Activated T-cell treated with anti-CD3 and anti-CD28 coated beads, Interleukin-2, amount 50 U/mL, for 72 hours (primary cell): Measurements from ENCODE around the gene PCCA. TPM values are rescaled to one million over a fixed set of nuclear protein-coding genes. Genes with fewer than 3 reads are reported as not detected.

Experiments
- ATAC-seq, 2 donors: fragments of 150-1000 bp; cut with Tn5 transposase; replicated peaks in 1 of 2; 2 replicates each; pipeline ENCODE4 v1.10.0; 2021; ENCODE audit warnings: moderate library complexity in 2 of 2, mild to moderate bottlenecking in 1 of 2
- DNase-seq, 2 donors: peaks; one replicate each; pipeline ENCODE4 v3.0.0; 2021 to 2022; ENCODE audit warnings: mixed read lengths in 1 of 2
- H3K27ac Mint-ChIP-seq: one replicate; pipeline ENCODE4 v1.8.0; 2022; ENCODE audit warnings: mild to moderate bottlenecking, moderate library complexity, mixed read lengths
- H3K27me3 Mint-ChIP-seq: one replicate; pipeline ENCODE4 v1.8.0; 2022; ENCODE audit warnings: low read depth, mixed read lengths
- H3K36me3 Mint-ChIP-seq, 2 donors: one replicate each; pipeline ENCODE4 v1.8.0; 2022; ENCODE audit warnings: mixed read lengths in 2 of 2, mild to moderate bottlenecking in 1 of 2; ENCODE audit not compliant: insufficient read depth in 2 of 2
- H3K4me1 Mint-ChIP-seq: one replicate; pipeline ENCODE4 v1.8.0; 2022; ENCODE audit warnings: low read depth, mixed read lengths
- H3K4me3 Mint-ChIP-seq, 2 donors: one replicate each; pipeline ENCODE4 v1.8.0; 2022; ENCODE audit warnings: mild to moderate bottlenecking in 2 of 2, mixed read lengths in 2 of 2, moderate library complexity in 2 of 2
- H3K9me3 Mint-ChIP-seq, 2 donors: one replicate each; pipeline ENCODE4 v1.8.0; 2022; ENCODE audit warnings: mixed read lengths in 2 of 2
- total RNA-seq, 2 donors: library from RNA; stranded (reverse); gene quantifications; one replicate each; pipeline ENCODE4 v1.2.3, GENCODE V29; 2022

Gene PCCA
- total RNA-seq, 2 donors from 2014 or later = 10.5 to 16.9 TPM

GRCh38 chr13:100541897-100542825 is 453.3 kb downstream of the PCCA start:
- no peaks in the 10 kb centered on the region for H3K9me3 Mint-ChIP-seq
- DNase-seq = no peak
- H3K36me3 Mint-ChIP-seq = no peaks in the 10 kb centered on the region
- H3K27ac Mint-ChIP-seq = no peak overlapping the region
- H3K27me3 Mint-ChIP-seq = no peaks in the 10 kb centered on the region
- peak in 1 of 2 donors; percentile 7 for ATAC-seq
- no peak overlapping the region for H3K4me3 Mint-ChIP-seq
- H3K4me1 Mint-ChIP-seq = peaks cover 5% of the 10 kb centered on the region

- H3K9me3 Mint-ChIP-seq = no peaks in the 10 kb centered on the region
- no peaks in the 10 kb centered on the region for H3K36me3 Mint-ChIP-seq
- H3K4me1 Mint-ChIP-seq = peaks cover 5% of the 10 kb centered on the region
- no peak for DNase-seq
- peak overlapping the region in 1 of 2 donors; percentile 8 for H3K4me3 Mint-ChIP-seq
- no peak overlapping the region for H3K27ac Mint-ChIP-seq
- H3K27me3 Mint-ChIP-seq = no peaks in the 10 kb centered on the region
- ATAC-seq = peak; percentile 52 to 65
Measured at GRCh38 chr13:100542826-100543156, 453.9 kb downstream of the PCCA start.

- Mint-ChIP-seq H3K27ac (no peak overlapping the region), H3K4me3 (no peak overlapping the region), H3K36me3 (no peaks in the 10 kb centered on the region), H3K9me3 (no peaks in the 10 kb centered on the region), H3K27me3 (no peaks in the 10 kb centered on the region), H3K4me1 (peaks cover 5% of the 10 kb centered on the region)
- no peak for DNase-seq
- no peak for ATAC-seq
Measured at GRCh38 chr13:100543872-100544602, 455.1 kb downstream of the PCCA start.

- Mint-ChIP-seq H3K4me1 (peaks cover 5% of the 10 kb centered on the region), H3K27me3 (no peaks in the 10 kb centered on the region), H3K36me3 (no peaks in the 10 kb centered on the region), H3K9me3 (no peaks in the 10 kb centered on the region), H3K4me3 (no peak overlapping the region), H3K27ac (no peak overlapping the region)
- ATAC-seq (no peak), DNase-seq (no peak)
Measured at GRCh38 chr13:100544866-100545683, 456.2 kb downstream of the PCCA start.

GRCh38 chr13:100545684-100546061 is 456.8 kb downstream of the PCCA start:
- DNase-seq (no peak), ATAC-seq (no peak)
- Mint-ChIP-seq H3K27ac (no peak overlapping the region), H3K36me3 (no peaks in the 10 kb centered on the region), H3K4me1 (peaks cover 5% of the 10 kb centered on the region), H3K9me3 (no peaks in the 10 kb centered on the region), H3K4me3 (no peak overlapping the region), H3K27me3 (no peaks in the 10 kb centered on the region)

- no peaks in the 10 kb centered on the region for H3K27me3 Mint-ChIP-seq
- no peak overlapping the region for H3K27ac Mint-ChIP-seq
- no peaks in the 10 kb centered on the region for H3K36me3 Mint-ChIP-seq
- no peaks in the 10 kb centered on the region for H3K9me3 Mint-ChIP-seq
- H3K4me3 Mint-ChIP-seq = no peak overlapping the region
- peaks cover 5% of the 10 kb centered on the region for H3K4me1 Mint-ChIP-seq
- no peak for ATAC-seq
- DNase-seq = no peak
Measured at GRCh38 chr13:100546713-100547405, 458.0 kb downstream of the PCCA start.

GRCh38 chr13:100547791-100548201 is 458.9 kb downstream of the PCCA start:
- H3K9me3 Mint-ChIP-seq = no peaks in the 10 kb centered on the region
- H3K27ac Mint-ChIP-seq = no peak overlapping the region
- no peak for DNase-seq
- no peaks in the 10 kb centered on the region for H3K36me3 Mint-ChIP-seq
- H3K4me3 Mint-ChIP-seq = no peak overlapping the region
- H3K4me1 Mint-ChIP-seq = peaks cover 2% of the 10 kb centered on the region
- ATAC-seq = no peak
- H3K27me3 Mint-ChIP-seq = no peaks in the 10 kb centered on the region

- Mint-ChIP-seq H3K27ac (no peak overlapping the region), H3K4me3 (no peak overlapping the region), H3K36me3 (no peaks in the 10 kb centered on the region), H3K9me3 (no peaks in the 10 kb centered on the region), H3K27me3 (no peaks in the 10 kb centered on the region), H3K4me1 (no peaks in the 10 kb centered on the region)
- DNase-seq = no peak
- ATAC-seq = no peak
Measured at GRCh38 chr13:100549316-100549715, 460.4 kb downstream of the PCCA start.

- no peak for ATAC-seq
- H3K36me3 Mint-ChIP-seq = no peaks in the 10 kb centered on the region
- no peaks in the 10 kb centered on the region for H3K4me1 Mint-ChIP-seq
- no peak overlapping the region for H3K27ac Mint-ChIP-seq
- H3K9me3 Mint-ChIP-seq = no peaks in the 10 kb centered on the region
- no peak for DNase-seq
- no peak overlapping the region for H3K4me3 Mint-ChIP-seq
- H3K27me3 Mint-ChIP-seq = no peaks in the 10 kb centered on the region
Measured at GRCh38 chr13:100552755-100553154, 463.9 kb downstream of the PCCA start.

GRCh38 chr13:100559886-100560285 is 471.0 kb downstream of the PCCA start:
- DNase-seq = no peak

GRCh38 chr13:100560498-100561157 is 471.7 kb downstream of the PCCA start:
- H3K4me3 Mint-ChIP-seq = no peak overlapping the region
- no peaks in the 10 kb centered on the region for H3K36me3 Mint-ChIP-seq
- H3K4me1 Mint-ChIP-seq = no peaks in the 10 kb centered on the region
- H3K27ac Mint-ChIP-seq = no peak overlapping the region
- ATAC-seq (no peak), DNase-seq (no peak)
- no peaks in the 10 kb centered on the region for H3K9me3 Mint-ChIP-seq
- no peaks in the 10 kb centered on the region for H3K27me3 Mint-ChIP-seq

More at GRCh38 chr13:100559886-100560285, 471.0 kb downstream of the PCCA start:
- no peaks in the 10 kb centered on the region for H3K27me3 Mint-ChIP-seq
- no peaks in the 10 kb centered on the region for H3K36me3 Mint-ChIP-seq
- no peak for ATAC-seq
- H3K4me1 Mint-ChIP-seq = no peaks in the 10 kb centered on the region
- H3K4me3 Mint-ChIP-seq = no peak overlapping the region
- H3K27ac Mint-ChIP-seq = no peak overlapping the region
- H3K9me3 Mint-ChIP-seq = no peaks in the 10 kb centered on the region

GRCh38 chr13:100561158-100561499 is 472.2 kb downstream of the PCCA start:
- H3K36me3 Mint-ChIP-seq = no peaks in the 10 kb centered on the region
- no peaks in the 10 kb centered on the region for H3K27me3 Mint-ChIP-seq
- H3K27ac Mint-ChIP-seq = no peak overlapping the region
- H3K9me3 Mint-ChIP-seq = no peaks in the 10 kb centered on the region
- no peak for ATAC-seq
- no peak for DNase-seq
- no peaks in the 10 kb centered on the region for H3K4me1 Mint-ChIP-seq
- H3K4me3 Mint-ChIP-seq = no peak overlapping the region
